Measurements from ENCODE around the gene XAB2. TPM values are rescaled to one million over a fixed set of nuclear protein-coding genes. Genes with fewer than 3 reads are reported as not detected.

The XAB2 gene
- polyA plus RNA-seq, 1 donor from 2014 or later: 19.6 TPM

DNA sequence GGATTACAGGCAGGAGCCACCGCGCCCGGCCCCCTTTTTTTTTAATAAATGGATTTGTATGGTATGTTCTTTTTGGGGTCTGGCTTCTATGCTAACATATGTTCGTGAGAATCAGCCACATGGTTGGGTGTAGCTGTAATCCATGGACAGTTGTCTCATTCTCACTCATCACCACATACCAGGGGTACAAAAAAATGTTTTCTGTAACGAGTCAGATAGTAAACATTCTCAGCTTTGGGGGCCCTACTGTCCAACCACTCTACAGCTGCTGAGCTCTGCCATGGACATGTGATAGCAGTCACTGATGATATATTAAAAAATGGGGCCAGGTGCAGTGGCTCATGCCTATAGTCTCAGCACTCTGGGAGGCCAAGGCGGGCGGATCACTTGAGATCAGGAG, 34.4 kb upstream of the XAB2 start:
- Histone ChIP-seq H3K27ac (ENCODE audit: low read length) (no peak overlapping the region), H3K9me2 (ENCODE audit: insufficient read depth, low read length) (no peaks in the 10 kb centered on the region), H4K20me1 (ENCODE audit: insufficient read depth) (no peaks in the 10 kb centered on the region), H3K79me2 (replicated peaks; ENCODE audit: insufficient read depth, low read length) (no peaks in the 10 kb centered on the region), H3K27me3 (ENCODE audit: insufficient read depth, low read depth, low read length) (no peaks in the 10 kb centered on the region), H2AFZ (ENCODE audit: low read depth, low read length) (no peak overlapping the region), H3K36me3 (ENCODE audit: insufficient read depth, low read length) (no peaks in the 10 kb centered on the region), H3K9me3 (ENCODE audit: low read length) (no peaks in the 10 kb centered on the region), H3K9ac (ENCODE audit: low read length) (no peak overlapping the region), H3K4me3 (ENCODE audit: low read length) (no peak overlapping the region), H3F3A (ENCODE audit: insufficient read depth, low read length, poor library complexity, severe bottlenecking) (no peaks in the 10 kb centered on the region), H3K4me2 (ENCODE audit: low read length) (no peak overlapping the region)
- no peak for TF ChIP-seq SMC3 (conservative IDR thresholded peaks at IDR 0.05; ENCODE audit: poor library complexity)
- TF ChIP-seq, protein P1, sequence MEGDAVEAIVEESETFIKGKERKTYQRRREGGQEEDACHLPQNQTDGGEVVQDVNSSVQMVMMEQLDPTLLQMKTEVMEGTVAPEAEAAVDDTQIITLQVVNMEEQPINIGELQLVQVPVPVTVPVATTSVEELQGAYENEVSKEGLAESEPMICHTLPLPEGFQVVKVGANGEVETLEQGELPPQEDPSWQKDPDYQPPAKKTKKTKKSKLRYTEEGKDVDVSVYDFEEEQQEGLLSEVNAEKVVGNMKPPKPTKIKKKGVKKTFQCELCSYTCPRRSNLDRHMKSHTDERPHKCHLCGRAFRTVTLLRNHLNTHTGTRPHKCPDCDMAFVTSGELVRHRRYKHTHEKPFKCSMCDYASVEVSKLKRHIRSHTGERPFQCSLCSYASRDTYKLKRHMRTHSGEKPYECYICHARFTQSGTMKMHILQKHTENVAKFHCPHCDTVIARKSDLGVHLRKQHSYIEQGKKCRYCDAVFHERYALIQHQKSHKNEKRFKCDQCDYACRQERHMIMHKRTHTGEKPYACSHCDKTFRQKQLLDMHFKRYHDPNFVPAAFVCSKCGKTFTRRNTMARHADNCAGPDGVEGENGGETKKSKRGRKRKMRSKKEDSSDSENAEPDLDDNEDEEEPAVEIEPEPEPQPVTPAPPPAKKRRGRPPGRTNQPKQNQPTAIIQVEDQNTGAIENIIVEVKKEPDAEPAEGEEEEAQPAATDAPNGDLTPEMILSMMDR (IDR thresholded peaks at IDR 0.05; ENCODE audit: poor library complexity, severe bottlenecking): no peak
- no peak for TF ChIP-seq RAD21 (conservative IDR thresholded peaks at IDR 0.05)
- TF ChIP-seq EZH2 (IDR thresholded peaks at IDR 0.05; ENCODE audit: borderline replicate concordance, insufficient read depth, low read length, poor library complexity, severe bottlenecking): no peak
- no peak for TF ChIP-seq TAF1 (IDR thresholded peaks at IDR 0.05; ENCODE audit: low read depth)
- TF ChIP-seq MXI1 (conservative IDR thresholded peaks at IDR 0.05; ENCODE audit: poor library complexity, severe bottlenecking): no peak
- TF ChIP-seq EP300 (conservative IDR thresholded peaks at IDR 0.05; ENCODE audit: poor library complexity, severe bottlenecking): no peak
- no peak for TF ChIP-seq POLR2AphosphoS5 (IDR thresholded peaks at IDR 0.05)
- TF ChIP-seq REST (IDR thresholded peaks at IDR 0.05; ENCODE audit: borderline replicate concordance): no peak

DNA sequence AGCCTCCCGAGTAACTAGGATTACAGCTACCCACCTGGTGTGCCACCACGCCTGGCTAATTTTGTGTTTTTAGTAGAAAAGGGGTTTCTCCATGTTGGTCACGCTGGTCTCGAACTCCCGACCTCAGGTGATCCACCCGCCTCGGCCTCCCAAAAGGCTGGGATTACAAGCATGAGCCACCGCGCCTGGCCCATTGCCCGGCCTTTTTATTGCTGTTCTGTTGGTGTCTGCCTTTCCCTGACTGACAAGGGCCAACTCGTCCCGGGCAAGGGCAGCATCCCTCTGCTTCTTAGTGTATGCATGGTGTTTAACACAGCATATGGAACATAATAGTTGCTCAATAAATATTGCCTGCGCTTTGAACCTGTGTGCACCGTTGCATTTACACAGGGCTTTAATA, 33.3 kb upstream of the XAB2 start:
- no peaks in the 10 kb centered on the region for H3F3A ChIP-seq (ENCODE audit: insufficient read depth, low read length, poor library complexity, severe bottlenecking)

More for the DNA sequence above, 33.3 kb upstream of the XAB2 start:
- Histone ChIP-seq H3K27ac (ENCODE audit: low read length) (no peak overlapping the region), H3K4me2 (ENCODE audit: low read length) (no peak overlapping the region), H2AFZ (ENCODE audit: low read depth, low read length) (no peak overlapping the region), H3K27me3 (ENCODE audit: insufficient read depth, low read depth, low read length) (no peaks in the 10 kb centered on the region), H3K79me2 (replicated peaks; ENCODE audit: insufficient read depth, low read length) (no peaks in the 10 kb centered on the region), H3K4me3 (ENCODE audit: low read length) (no peak overlapping the region), H3K9me2 (ENCODE audit: insufficient read depth, low read length) (no peaks in the 10 kb centered on the region), H3K36me3 (ENCODE audit: insufficient read depth, low read length) (no peaks in the 10 kb centered on the region), H4K20me1 (ENCODE audit: insufficient read depth) (no peaks in the 10 kb centered on the region), H3K9me3 (ENCODE audit: low read length) (no peaks in the 10 kb centered on the region), H3K9ac (ENCODE audit: low read length) (no peak overlapping the region)
- TF ChIP-seq RAD21 (conservative IDR thresholded peaks at IDR 0.05): no peak
- no peak for TF ChIP-seq POLR2AphosphoS5 (IDR thresholded peaks at IDR 0.05)
- no peak for TF ChIP-seq EZH2 (IDR thresholded peaks at IDR 0.05; ENCODE audit: borderline replicate concordance, insufficient read depth, low read length, poor library complexity, severe bottlenecking)
- TF ChIP-seq MXI1 (conservative IDR thresholded peaks at IDR 0.05; ENCODE audit: poor library complexity, severe bottlenecking): no peak
- TF ChIP-seq SMC3 (conservative IDR thresholded peaks at IDR 0.05; ENCODE audit: poor library complexity): no peak
- TF ChIP-seq EP300 (conservative IDR thresholded peaks at IDR 0.05; ENCODE audit: poor library complexity, severe bottlenecking): no peak
- TF ChIP-seq REST (IDR thresholded peaks at IDR 0.05; ENCODE audit: borderline replicate concordance): no peak
- TF ChIP-seq TAF1 (IDR thresholded peaks at IDR 0.05; ENCODE audit: low read depth): no peak
- TF ChIP-seq, protein P1 (IDR thresholded peaks at IDR 0.05; ENCODE audit: poor library complexity, severe bottlenecking): no peak

All from neural cell (in vitro differentiated cells).